PC-3 (cell line): ENCODE results near the gene SYNE4. TPM values are rescaled to one million over a fixed set of nuclear protein-coding genes. Genes with fewer than 3 reads are reported as not detected.

Source experiments
- ATAC-seq: fragments of 200-7000 bp; cut with Tn5 transposase; 2 replicates; pipeline ENCODE4 v1.9.1; 2020; ENCODE audit warnings: mild to moderate bottlenecking, moderate library complexity
- BruUV-seq: library from RNA; stranded (reverse); fragments of 400-500 nt; replicated peaks from 2 replicates; lab custom pipeline; 2021; lab: Mats Ljungman, UMichigan
- CTCF ChIA-PET: fragments of 300-600 bp; sonication (Branson Sonifier 250); formaldehyde crosslinking; loops from one replicate; lab custom pipeline; 2022; ENCODE audit warnings: antibody characterized with exemption; lab: Charles Lee
- POLR2A ChIA-PET: fragments of 300-600 bp; sonication (Branson Sonifier 250); formaldehyde crosslinking; loops from one replicate; lab custom pipeline; 2022; ENCODE audit warnings: antibody characterized with exemption; ENCODE audit not compliant: unreplicated experiment; lab: Charles Lee
- DNase-seq: peaks from one replicate; pipeline ENCODE4 v3.0.0-alpha.2; 2015
- H2AFZ ChIP-seq: fragments of 300-600 bp; sonication (generic); 2 replicates; pipeline ENCODE4 v1.6.0; 2016; ENCODE audit warnings: antibody characterized with exemption, low read length
- H3F3A ChIP-seq: fragments of 300-600 bp; sonication (generic); one replicate; pipeline ENCODE4 v1.6.0; 2017; ENCODE audit warnings: antibody characterized with exemption, low read length, control low read depth, mild to moderate bottlenecking; ENCODE audit not compliant: unreplicated experiment
- H3K27ac ChIP-seq: fragments of 300-600 bp; sonication (generic); 2 replicates; pipeline ENCODE4 v1.5.1; 2016; ENCODE audit warnings: mild to moderate bottlenecking, low read length
- H3K27me3 ChIP-seq: fragments of 300-600 bp; sonication (generic); 2 replicates; pipeline ENCODE4 v1.6.1; 2016; ENCODE audit warnings: low read length, mixed read lengths
- H3K36me3 ChIP-seq: fragments of 300-600 bp; sonication (generic); 2 replicates; pipeline ENCODE4 v1.6.1; 2016; ENCODE audit warnings: low read depth, mixed run types, low read length, mixed read lengths
- H3K4me1 ChIP-seq: fragments of 300-600 bp; sonication (generic); 2 replicates; pipeline ENCODE4 v1.5.1; 2016; ENCODE audit warnings: low read length; ENCODE audit not compliant: insufficient read depth
- H3K4me2 ChIP-seq: fragments of 300-600 bp; sonication (generic); 2 replicates; pipeline ENCODE4 v1.6.0; 2016; ENCODE audit warnings: low read length
- H3K4me3 ChIP-seq: fragments of 300-600 bp; sonication (generic); 2 replicates; pipeline ENCODE4 v1.5.1; 2016; ENCODE audit warnings: mild to moderate bottlenecking, low read length, mixed read lengths
- H3K79me2 ChIP-seq: fragments of 300-600 bp; sonication (generic); 2 replicates; pipeline ENCODE4 v1.6.1; 2017; ENCODE audit warnings: low read length, mixed read lengths
- H3K9ac ChIP-seq: fragments of 300-600 bp; sonication (generic); 2 replicates; pipeline ENCODE4 v1.6.0; 2016; ENCODE audit warnings: mild to moderate bottlenecking, low read length
- H3K9me2 ChIP-seq: fragments of 300-600 bp; sonication (generic); replicated peaks from 2 replicates; pipeline ENCODE4 v1.6.1; 2016; ENCODE audit warnings: mixed run types, low read length, mixed read lengths
- H3K9me3 ChIP-seq: fragments of 300-600 bp; sonication (generic); 2 replicates; pipeline ENCODE4 v1.6.1; 2016; ENCODE audit warnings: low read length, mixed read lengths
- H4K20me1 ChIP-seq: fragments of 300-600 bp; sonication (generic); 2 replicates; pipeline ENCODE4 v1.6.1; 2016; ENCODE audit warnings: low read length, mixed read lengths
- EZH2 ChIP-seq: fragments of 300-600 bp; sonication (generic); IDR thresholded peaks from one replicate; pipeline ENCODE4 v1.6.1; 2017; ENCODE audit warnings: antibody characterized with exemption, mild to moderate bottlenecking, low read length; ENCODE audit not compliant: unreplicated experiment
- EZH2phosphoT487 ChIP-seq: fragments of 300-600 bp; sonication (generic); IDR thresholded peaks from 2 replicates; pipeline ENCODE4 v1.6.1; 2018; ENCODE audit warnings: mild to moderate bottlenecking, antibody characterized with exemption, low read length, borderline replicate concordance
- intact Hi-C: fragments of 100-400 bp; cut with micrococcal nuclease; formaldehyde crosslinking; loops from 2 replicates; pipeline ENCODE4 v1.9.0; 2023
- total RNA-seq: library from RNA; depleted of rRNA; stranded (reverse); fragments of >200 nt; gene quantifications from 2 replicates; pipeline ENCODE4 v1.2.3, GENCODE V29; 2014
- TF ChIP-seq, protein P1 (sequence below): fragments of 300-600 bp; sonication (generic); conservative IDR thresholded peaks from 2 replicates; pipeline ENCODE4 v1.5.1; 2017; ENCODE audit warnings: antibody characterized with exemption, low read depth, mild to moderate bottlenecking, low read length

SYNE4 gene
- total RNA-seq, 1 experiment from 2014 or later: 0.77 TPM

DNA sequence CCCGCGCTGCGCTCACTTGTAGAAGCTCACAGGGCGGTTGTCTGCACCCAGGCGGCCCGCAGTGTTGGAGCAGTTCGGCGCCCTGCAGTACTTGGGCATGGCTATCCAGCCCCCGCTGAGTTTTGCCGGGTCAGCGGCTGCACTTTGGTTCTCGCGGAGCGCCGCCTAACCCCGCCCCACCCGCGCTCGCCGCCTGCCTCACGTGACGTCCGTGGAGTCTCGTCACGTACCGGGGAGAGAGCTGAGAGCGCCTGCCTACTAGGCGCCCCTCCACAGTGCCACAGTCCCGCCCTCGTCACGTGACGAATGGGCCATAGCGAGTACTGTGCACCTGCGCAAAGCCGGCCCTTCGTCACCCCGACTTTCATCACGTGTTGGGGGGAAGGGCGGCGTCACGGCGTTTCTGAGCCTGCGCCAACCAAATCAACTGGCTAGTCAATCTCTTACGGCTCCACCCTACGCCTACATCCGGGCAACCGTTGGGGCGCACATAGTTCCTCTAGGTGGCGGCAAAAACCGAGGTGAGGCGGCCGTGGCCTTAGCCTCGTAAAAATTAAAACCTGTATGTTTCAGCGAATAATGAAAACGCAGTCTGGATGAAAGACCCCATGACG is 45.6 kb upstream of the SYNE4 start, which contains the start of gene THAP8:
TSS of gene THAP8 (minus strand) at position 167 of the 614 bp plus-strand sequence. CDS start at position 99, 68 bp downstream.
- H3K4me2 ChIP-seq: peak within 1 kb of the TSS; percentile 96
- peak within 1 kb of the TSS; percentile 91 for H2AFZ ChIP-seq
- no peaks in the 10 kb centered on the region for H3K9me3 ChIP-seq
- H3K27me3 ChIP-seq: no peaks in the 10 kb centered on the region
- intact Hi-C loops: loop anchor here (5.0 to 10.0 kb wide), 2 partner anchors 42 to 119 kb away; partner anchors contain the start of genes ALKBH6 and LRFN3
- peak within 1 kb of the TSS; percentile 90 for H3K4me3 ChIP-seq
- peak; percentile 95 for DNase-seq
- H3F3A ChIP-seq: no peaks in the 10 kb centered on the region
- peak within 1 kb of the TSS; percentile 88 for H3K27ac ChIP-seq
- peaks cover 33% of the 10 kb centered on the region for H3K79me2 ChIP-seq
- no peaks in the 10 kb centered on the region for H4K20me1 ChIP-seq
- peak within 1 kb of the TSS; percentile 71 for H3K9ac ChIP-seq
- no TSS peak for BruUV-seq
- TF ChIP-seq, protein P1, sequence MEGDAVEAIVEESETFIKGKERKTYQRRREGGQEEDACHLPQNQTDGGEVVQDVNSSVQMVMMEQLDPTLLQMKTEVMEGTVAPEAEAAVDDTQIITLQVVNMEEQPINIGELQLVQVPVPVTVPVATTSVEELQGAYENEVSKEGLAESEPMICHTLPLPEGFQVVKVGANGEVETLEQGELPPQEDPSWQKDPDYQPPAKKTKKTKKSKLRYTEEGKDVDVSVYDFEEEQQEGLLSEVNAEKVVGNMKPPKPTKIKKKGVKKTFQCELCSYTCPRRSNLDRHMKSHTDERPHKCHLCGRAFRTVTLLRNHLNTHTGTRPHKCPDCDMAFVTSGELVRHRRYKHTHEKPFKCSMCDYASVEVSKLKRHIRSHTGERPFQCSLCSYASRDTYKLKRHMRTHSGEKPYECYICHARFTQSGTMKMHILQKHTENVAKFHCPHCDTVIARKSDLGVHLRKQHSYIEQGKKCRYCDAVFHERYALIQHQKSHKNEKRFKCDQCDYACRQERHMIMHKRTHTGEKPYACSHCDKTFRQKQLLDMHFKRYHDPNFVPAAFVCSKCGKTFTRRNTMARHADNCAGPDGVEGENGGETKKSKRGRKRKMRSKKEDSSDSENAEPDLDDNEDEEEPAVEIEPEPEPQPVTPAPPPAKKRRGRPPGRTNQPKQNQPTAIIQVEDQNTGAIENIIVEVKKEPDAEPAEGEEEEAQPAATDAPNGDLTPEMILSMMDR: peak; percentile 39; the same call in 1 of the 2 replicates
- TF ChIP-seq EZH2: no peak
- no peaks in the 10 kb centered on the region; the same call in 1 of the 2 replicates for H3K36me3 ChIP-seq
- H3K4me1 ChIP-seq: peaks cover 9% of the 10 kb centered on the region
- CTCF ChIA-PET: no interaction called here
- ATAC-seq: peak; percentile 83
- POLR2A ChIA-PET: interaction anchor here (0.5 to 0.6 kb wide), 2 partner anchors 16 to 1052 kb away, joined by 3 to 7 read pairs; no protein-coding TSS in a partner anchor
- H3K9me2 ChIP-seq: no peaks in the 10 kb centered on the region

- Histone ChIP-seq H4K20me1 (no peaks in the 10 kb centered on the region), H3K4me3 (no peak overlapping the region), H3K4me2 (no peak overlapping the region), H3K36me3 (no peaks in the 10 kb centered on the region), H3K9me2 (no peaks in the 10 kb centered on the region), H2AFZ (no peak overlapping the region), H3K79me2 (peaks cover 14% of the 10 kb centered on the region), H3K9me3 (no peaks in the 10 kb centered on the region), H3K27me3 (no peaks in the 10 kb centered on the region), H3K27ac (no peak overlapping the region), H3F3A (no peaks in the 10 kb centered on the region), H3K4me1 (peaks cover 9% of the 10 kb centered on the region), H3K9ac (no peak overlapping the region)
- TF ChIP-seq EZH2 (no peak), EZH2phosphoT487 (no peak)
- TF ChIP-seq, protein P1: no peak
- ATAC-seq: no peak
- DNase-seq: no peak
- BruUV-seq: no TSS peak
- intact Hi-C loops: loop anchor here (5.0 to 10.0 kb wide), 2 partner anchors 39 to 117 kb away; partner anchors contain the start of genes ALKBH6 and LRFN3
- POLR2A ChIA-PET: no interaction called here
- CTCF ChIA-PET: no interaction called here
Observed at GRCh38 chr19:36051637-36052036, 43.0 kb upstream of the SYNE4 start.

DNA sequence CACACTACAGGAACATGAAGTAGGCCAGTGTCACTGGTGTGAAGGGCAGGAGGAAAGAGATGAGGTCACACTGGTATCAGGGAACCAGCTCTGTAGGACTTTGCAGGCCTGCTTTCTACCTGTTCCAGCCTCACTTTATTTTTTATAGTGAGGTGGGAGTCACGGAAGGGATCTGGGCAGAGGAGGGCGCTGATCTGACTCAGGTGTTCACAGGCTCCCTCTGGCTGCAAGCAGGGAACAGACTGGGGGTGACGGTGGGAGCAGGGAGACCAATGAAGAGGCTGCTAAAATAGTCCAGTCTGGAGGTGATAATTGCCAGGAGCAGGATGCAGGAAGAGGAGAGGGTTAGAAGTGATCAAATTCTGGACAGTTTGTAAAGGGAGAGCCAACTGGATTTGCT is 42.6 kb upstream of the SYNE4 start:
- BruUV-seq: no TSS peak

More for the DNA sequence above, 42.6 kb upstream of the SYNE4 start:
- intact Hi-C loops: loop anchor here (5.0 to 10.0 kb wide), 2 partner anchors 39 to 116 kb away; partner anchors contain the start of genes ALKBH6 and LRFN3
- Histone ChIP-seq H3K4me2 (no peak overlapping the region), H3K9me2 (no peaks in the 10 kb centered on the region), H3K9me3 (no peaks in the 10 kb centered on the region), H3K79me2 (peaks cover 10% of the 10 kb centered on the region), H3F3A (no peaks in the 10 kb centered on the region), H2AFZ (no peak overlapping the region), H3K27ac (no peak overlapping the region), H4K20me1 (no peaks in the 10 kb centered on the region), H3K9ac (no peak overlapping the region), H3K27me3 (no peaks in the 10 kb centered on the region), H3K4me1 (peaks cover 5% of the 10 kb centered on the region), H3K36me3 (no peaks in the 10 kb centered on the region), H3K4me3 (no peak overlapping the region)
- CTCF ChIA-PET: no interaction called here
- DNase-seq: no peak
- TF ChIP-seq EZH2 (no peak), EZH2phosphoT487 (no peak)
- TF ChIP-seq, protein P1: peak; percentile 35
- ATAC-seq: no peak
- POLR2A ChIA-PET: no interaction called here
